Testis (tissue), 3 donors: ENCODE data around the gene CXXC5. TPM values are rescaled to one million over a fixed set of nuclear protein-coding genes. Genes with fewer than 3 reads are reported as not detected.

Experiments
- DNase-seq: peaks from one replicate; pipeline ENCODE4 v3.0.0-alpha.2; 2019
- H3K27ac ChIP-seq, 2 donors: fragments of 200-600 bp; sonication (generic); one replicate each; pipeline ENCODE4 v1.5.1; 2019
- H3K27me3 ChIP-seq: fragments of 200-600 bp; sonication (generic); one replicate; pipeline ENCODE4 v1.5.1; 2019
- H3K36me3 ChIP-seq: fragments of 200-600 bp; sonication (generic); one replicate; pipeline ENCODE4 v1.5.1; 2017; ENCODE audit warnings: low read depth; ENCODE audit errors: missing control alignments
- H3K4me1 ChIP-seq: fragments of 200-600 bp; sonication (generic); one replicate; pipeline ENCODE4 v1.5.1; 2019
- H3K4me3 ChIP-seq, 2 donors: fragments of 200-600 bp; sonication (generic); one replicate each; pipeline ENCODE4 v1.5.1; 2017 to 2019
- H3K9me3 ChIP-seq: fragments of 200-600 bp; sonication (generic); one replicate; pipeline ENCODE4 v1.5.1; 2017
- POLR2A ChIP-seq: fragments of 450-650 bp; IDR thresholded peaks from one replicate; pipeline ENCODE4 v1.6.1; 2017; ENCODE audit warnings: antibody characterized with exemption, mild to moderate bottlenecking, moderate library complexity
- WGBS, 2 donors: methylation state at CpG; one replicate each; pipeline ENCODE4 v1.1.5; 2018; 5-methylcytosine and 5-hydroxymethylcytosine counted together
- intact Hi-C: fragments of 100-400 bp; cut with DNase I; formaldehyde crosslinking; loops from one replicate; pipeline ENCODE4 v1.15.1; 2023; ENCODE audit warnings: low total_unique reads
- polyA plus RNA-seq: library from polyadenylated mRNA; stranded (reverse); fragments of 350-450 nt; fragmentation: Illumina TruSeq; extraction: RNeasy Lipid Tissue Mini Kit (QIAGEN cat#74804); gene quantifications from one replicate; pipeline ENCODE4 v1.2.3, GENCODE V29; 2014; ENCODE audit warnings: low read depth, low replicate concordance; ENCODE audit not compliant: insufficient read depth
- total RNA-seq, 2 donors: library from RNA; depleted of rRNA; stranded (reverse); fragments of >200 nt; gene quantifications; one replicate each; pipeline ENCODE4 v1.2.3, GENCODE V29; 2016
- TF ChIP-seq, protein P1 (sequence below), 3 experiments: fragments of 450-650 bp in 2 of 3; fragments of 200-600 bp in 1 of 3; sonication (generic) in 1 of 3; IDR thresholded peaks; one replicate each; pipeline ENCODE4 v1.5.1; 2016 to 2019; ENCODE audit warnings: antibody characterized with exemption in 3 of 3, mild to moderate bottlenecking in 2 of 3, moderate library complexity in 1 of 3

The CXXC5 gene
- total and polyA plus RNA-seq, 3 donors from 2014 or later = 71.1 to 94.7 (median 78.3) TPM

GRCh38 chr5:139653616-139654015 is 5.5 kb downstream of the CXXC5 start:
- no peaks in the 10 kb centered on the region for H3K36me3 ChIP-seq
- no peaks in the 10 kb centered on the region for H3K9me3 ChIP-seq
- no peaks in the 10 kb centered on the region for H3K27me3 ChIP-seq
- H3K4me1 ChIP-seq = peaks cover 69% of the 10 kb centered on the region
- H3K4me3 ChIP-seq = no peak overlapping the region
- 73 to 82% methylated on average over 4 to 5 of the region's 5 CpGs for WGBS, 2 donors
- no peak for TF ChIP-seq POLR2A
- TF ChIP-seq, protein P1, sequence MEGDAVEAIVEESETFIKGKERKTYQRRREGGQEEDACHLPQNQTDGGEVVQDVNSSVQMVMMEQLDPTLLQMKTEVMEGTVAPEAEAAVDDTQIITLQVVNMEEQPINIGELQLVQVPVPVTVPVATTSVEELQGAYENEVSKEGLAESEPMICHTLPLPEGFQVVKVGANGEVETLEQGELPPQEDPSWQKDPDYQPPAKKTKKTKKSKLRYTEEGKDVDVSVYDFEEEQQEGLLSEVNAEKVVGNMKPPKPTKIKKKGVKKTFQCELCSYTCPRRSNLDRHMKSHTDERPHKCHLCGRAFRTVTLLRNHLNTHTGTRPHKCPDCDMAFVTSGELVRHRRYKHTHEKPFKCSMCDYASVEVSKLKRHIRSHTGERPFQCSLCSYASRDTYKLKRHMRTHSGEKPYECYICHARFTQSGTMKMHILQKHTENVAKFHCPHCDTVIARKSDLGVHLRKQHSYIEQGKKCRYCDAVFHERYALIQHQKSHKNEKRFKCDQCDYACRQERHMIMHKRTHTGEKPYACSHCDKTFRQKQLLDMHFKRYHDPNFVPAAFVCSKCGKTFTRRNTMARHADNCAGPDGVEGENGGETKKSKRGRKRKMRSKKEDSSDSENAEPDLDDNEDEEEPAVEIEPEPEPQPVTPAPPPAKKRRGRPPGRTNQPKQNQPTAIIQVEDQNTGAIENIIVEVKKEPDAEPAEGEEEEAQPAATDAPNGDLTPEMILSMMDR (IDR thresholded peaks at IDR 0.05) = no peak
- H3K27ac ChIP-seq = no peak overlapping the region
- intact Hi-C loops = no loop called here
- DNase-seq = no peak

GRCh38 chr5:139654464-139654863 is 6.3 kb downstream of the CXXC5 start:
- no peak for TF ChIP-seq POLR2A
- TF ChIP-seq, protein P1 (IDR thresholded peaks at IDR 0.05) = no peak
- Histone ChIP-seq H3K9me3 (no peaks in the 10 kb centered on the region), H3K4me1 (peaks cover 78% of the 10 kb centered on the region), H3K27me3 (no peaks in the 10 kb centered on the region), H3K36me3 (no peaks in the 10 kb centered on the region), H3K4me3 (no peak overlapping the region), H3K27ac (peak overlapping the region; percentile 73 to 79)
- intact Hi-C loops = no loop called here
- no peak for DNase-seq
- WGBS, 2 donors = 58 to 88% methylated on average over 3 of the region's 3 CpGs

GRCh38 chr5:139654871-139655491 is 6.8 kb downstream of the CXXC5 start:
- no peak for DNase-seq
- H3K27me3 ChIP-seq = no peaks in the 10 kb centered on the region
- no peak for TF ChIP-seq POLR2A
- TF ChIP-seq, protein P1 (IDR thresholded peaks at IDR 0.05) = no peak
- intact Hi-C loops = no loop called here
- H3K4me3 ChIP-seq = no peak overlapping the region
- no peaks in the 10 kb centered on the region for H3K36me3 ChIP-seq
- no peaks in the 10 kb centered on the region for H3K9me3 ChIP-seq
- peak overlapping the region; percentile 73 to 79 for H3K27ac ChIP-seq
- H3K4me1 ChIP-seq = peaks cover 83% of the 10 kb centered on the region
- WGBS, 2 donors = 62 to 86% methylated on average over 8 to 13 of the region's 13 CpGs

GRCh38 chr5:139655727-139656271 is 7.7 kb downstream of the CXXC5 start:
- intact Hi-C loops = no loop called here
- DNase-seq = no peak
- H3K27me3 ChIP-seq = no peaks in the 10 kb centered on the region
- WGBS, 2 donors = 28 to 47% methylated on average over 9 to 18 of the region's 18 CpGs
- no peaks in the 10 kb centered on the region for H3K36me3 ChIP-seq
- peak overlapping the region; percentile 73 to 79 for H3K27ac ChIP-seq
- TF ChIP-seq, protein P1 (IDR thresholded peaks at IDR 0.05) = no peak
- no peak for TF ChIP-seq POLR2A
- no peak overlapping the region for H3K4me3 ChIP-seq
- H3K4me1 ChIP-seq = peaks cover 87% of the 10 kb centered on the region
- H3K9me3 ChIP-seq = no peaks in the 10 kb centered on the region
